Kidney glomerular epithelial cell (primary cell): ENCODE results near the gene JMJD1C.
"Not testable (repeated sequence)": the region's sequence is repeated elsewhere in the genome, so short reads cannot be mapped to it uniquely, and the experiment has no call there.

Experiments used
- DNase-seq: peaks from one replicate; lab custom pipeline; 2025; lab: John Stamatoyannopoulos, UW

Gene JMJD1C, protein sequence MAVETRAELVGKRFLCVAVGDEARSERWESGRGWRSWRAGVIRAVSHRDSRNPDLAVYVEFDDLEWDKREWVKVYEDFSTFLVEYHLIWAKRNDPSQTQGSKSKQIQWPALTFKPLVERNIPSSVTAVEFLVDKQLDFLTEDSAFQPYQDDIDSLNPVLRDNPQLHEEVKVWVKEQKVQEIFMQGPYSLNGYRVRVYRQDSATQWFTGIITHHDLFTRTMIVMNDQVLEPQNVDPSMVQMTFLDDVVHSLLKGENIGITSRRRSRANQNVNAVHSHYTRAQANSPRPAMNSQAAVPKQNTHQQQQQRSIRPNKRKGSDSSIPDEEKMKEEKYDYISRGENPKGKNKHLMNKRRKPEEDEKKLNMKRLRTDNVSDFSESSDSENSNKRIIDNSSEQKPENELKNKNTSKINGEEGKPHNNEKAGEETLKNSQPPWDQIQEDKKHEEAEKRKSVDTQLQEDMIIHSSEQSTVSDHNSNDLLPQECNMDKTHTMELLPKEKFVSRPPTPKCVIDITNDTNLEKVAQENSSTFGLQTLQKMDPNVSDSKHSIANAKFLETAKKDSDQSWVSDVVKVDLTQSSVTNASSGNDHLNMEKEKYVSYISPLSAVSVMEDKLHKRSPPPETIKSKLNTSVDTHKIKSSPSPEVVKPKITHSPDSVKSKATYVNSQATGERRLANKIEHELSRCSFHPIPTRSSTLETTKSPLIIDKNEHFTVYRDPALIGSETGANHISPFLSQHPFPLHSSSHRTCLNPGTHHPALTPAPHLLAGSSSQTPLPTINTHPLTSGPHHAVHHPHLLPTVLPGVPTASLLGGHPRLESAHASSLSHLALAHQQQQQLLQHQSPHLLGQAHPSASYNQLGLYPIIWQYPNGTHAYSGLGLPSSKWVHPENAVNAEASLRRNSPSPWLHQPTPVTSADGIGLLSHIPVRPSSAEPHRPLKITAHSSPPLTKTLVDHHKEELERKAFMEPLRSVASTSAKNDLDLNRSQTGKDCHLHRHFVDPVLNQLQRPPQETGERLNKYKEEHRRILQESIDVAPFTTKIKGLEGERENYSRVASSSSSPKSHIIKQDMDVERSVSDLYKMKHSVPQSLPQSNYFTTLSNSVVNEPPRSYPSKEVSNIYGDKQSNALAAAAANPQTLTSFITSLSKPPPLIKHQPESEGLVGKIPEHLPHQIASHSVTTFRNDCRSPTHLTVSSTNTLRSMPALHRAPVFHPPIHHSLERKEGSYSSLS (N-terminal part only)

DNA sequence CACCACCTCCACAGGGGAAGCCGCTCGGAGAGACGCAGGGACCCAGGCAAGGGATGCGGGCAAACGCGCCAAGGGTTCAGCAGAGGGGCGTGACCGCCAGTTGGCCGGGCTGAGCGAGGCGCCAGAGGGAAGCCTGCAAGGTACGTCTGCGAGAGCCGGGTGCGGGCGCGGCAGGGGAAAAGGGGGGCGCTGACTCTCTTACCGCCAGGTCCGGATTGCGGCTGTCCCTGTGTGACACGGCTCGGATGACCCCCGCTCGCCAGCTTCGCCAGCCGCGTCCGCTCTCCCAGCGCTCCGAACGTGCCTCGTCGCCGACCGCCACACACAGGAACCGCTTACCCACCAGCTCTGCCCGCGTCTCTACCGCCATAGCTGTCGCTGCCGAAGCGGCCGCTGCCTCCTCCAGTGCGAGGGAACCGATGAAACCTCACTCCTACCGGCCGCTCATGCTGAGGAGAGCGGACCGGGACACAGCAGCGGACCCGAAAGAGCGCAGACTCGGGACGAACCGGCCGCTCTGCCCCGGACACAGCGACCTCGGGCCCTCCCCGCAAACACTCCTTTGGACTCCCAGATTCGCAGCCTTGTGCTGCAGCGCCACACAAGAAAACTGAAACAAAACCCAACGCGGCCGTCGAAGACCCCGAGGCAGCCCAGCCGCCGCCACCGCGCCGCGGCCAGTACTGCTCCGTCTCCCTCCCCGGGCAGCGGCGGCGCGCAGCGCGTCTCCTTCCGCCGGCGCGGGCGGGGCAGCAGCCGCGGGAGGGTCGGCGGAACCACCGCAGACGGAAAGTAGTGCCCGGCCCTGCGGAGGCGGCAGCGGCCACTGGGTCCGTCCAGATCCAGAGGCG is at the start of gene JMJD1C:
Gene JMJD1C, minus strand, starts transcription at position 685 of the 851 bp plus-strand sequence. Its CDS starts 315 bp downstream, at position 370.
- DNase-seq = peak; percentile 60

DNA sequence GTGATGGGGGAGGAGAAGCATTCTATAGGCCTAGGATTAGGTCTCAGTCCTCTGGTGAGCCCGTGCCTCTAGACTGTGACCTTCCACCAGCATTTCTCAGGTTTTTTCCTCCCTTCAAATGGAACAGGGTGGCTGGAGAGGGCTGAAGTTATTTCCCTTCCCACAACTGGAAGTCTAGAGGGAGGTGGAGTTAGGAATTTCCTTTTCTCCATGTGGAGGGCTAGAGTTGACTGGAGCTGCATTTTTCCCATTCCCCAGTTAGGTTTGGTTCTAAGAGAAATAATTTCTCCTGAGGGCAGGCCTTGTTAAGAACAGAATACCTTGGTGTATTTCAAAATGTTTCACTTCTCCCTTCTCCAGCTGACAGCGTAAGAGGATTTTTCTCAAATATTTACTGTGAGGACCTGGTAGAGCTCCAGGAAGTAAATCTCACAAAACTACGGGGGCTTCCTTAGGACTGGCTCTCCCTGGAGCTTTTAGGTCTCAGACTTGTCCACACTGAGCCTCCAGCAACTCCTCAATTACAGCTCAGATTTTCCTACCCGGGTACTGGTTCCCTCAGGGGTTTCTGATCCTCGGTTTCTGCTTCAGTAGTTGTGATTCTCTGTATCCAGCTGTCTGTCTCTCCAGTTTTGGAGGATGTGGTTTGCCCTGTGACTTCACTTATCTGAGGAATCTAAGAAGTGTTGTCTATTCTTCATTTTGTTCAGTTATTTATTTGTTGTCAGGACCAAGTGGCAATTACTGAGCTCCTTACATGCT is 49.4 kb upstream of the JMJD1C start:
- no peak for DNase-seq

GRCh38 chr10:63506554-63506953 is 40.8 kb upstream of the JMJD1C start:
- DNase-seq = no peak

DNA sequence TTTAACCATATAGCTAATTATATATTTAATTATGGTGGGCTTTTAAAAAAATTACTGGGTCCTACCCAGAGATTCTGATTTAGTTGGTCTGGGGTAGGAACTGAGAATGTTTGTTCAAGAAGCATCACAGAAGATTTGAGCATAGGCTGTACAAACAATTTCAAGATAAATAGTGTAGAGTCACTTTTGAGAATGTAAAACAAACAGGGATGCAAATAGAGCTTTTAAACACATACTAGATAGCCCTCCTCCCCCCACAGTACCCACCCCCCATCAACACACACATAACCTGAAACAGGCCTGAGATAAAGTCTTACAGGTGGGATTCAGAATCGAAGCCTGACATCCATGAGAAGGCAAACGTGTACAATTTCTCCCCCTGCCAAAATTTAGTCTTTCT is 39.8 kb upstream of the JMJD1C start:
- no peak for DNase-seq

GRCh38 chr10:63504145-63504881 is 38.5 kb upstream of the JMJD1C start:
- no peak for DNase-seq

- no peak for DNase-seq
Observed at GRCh38 chr10:63503395-63503794, 37.6 kb upstream of the JMJD1C start.

GRCh38 chr10:63502832-63503231 is 37.1 kb upstream of the JMJD1C start:
- DNase-seq = no peak

- no peak for DNase-seq
Observed at GRCh38 chr10:63501954-63502353, 36.2 kb upstream of the JMJD1C start.

DNA sequence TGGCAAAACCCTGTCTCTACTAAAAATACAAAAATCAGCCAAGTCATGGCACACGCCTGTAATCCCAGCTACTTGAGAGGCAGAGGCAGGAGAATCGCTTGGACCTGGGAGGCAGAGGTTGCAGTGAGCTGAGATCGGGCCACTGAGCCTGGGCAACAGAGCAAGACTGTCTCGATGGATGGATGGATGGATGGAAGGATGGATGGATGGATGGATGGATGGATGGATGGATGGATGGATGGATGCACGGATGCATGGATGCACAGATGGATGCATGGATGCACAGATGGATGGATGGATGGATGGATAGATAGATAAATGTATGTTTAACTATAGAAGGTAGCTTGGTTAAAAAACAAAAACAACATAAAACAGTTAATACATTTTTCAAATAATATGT is 34.8 kb upstream of the JMJD1C start:
- DNase-seq = not testable (repeated sequence)

DNA sequence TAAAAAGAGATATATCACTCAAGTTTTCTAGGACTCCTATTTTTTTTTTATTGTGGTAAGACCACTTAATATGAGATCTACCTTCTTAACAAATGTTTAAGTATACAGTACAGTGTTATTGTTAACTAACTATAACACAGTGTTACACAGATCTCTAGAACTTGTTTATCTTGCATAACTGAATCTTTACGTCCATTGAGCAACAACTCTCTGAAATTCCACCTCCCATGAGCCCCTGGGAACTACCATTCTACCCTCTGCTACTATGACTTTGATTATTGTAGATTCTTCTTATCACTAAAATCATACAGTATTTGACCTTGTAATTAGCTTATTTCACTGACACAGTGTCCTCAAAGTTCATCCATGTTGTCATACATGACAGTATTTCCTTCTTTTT is 32.9 kb upstream of the JMJD1C start:
- DNase-seq = no peak

DNA sequence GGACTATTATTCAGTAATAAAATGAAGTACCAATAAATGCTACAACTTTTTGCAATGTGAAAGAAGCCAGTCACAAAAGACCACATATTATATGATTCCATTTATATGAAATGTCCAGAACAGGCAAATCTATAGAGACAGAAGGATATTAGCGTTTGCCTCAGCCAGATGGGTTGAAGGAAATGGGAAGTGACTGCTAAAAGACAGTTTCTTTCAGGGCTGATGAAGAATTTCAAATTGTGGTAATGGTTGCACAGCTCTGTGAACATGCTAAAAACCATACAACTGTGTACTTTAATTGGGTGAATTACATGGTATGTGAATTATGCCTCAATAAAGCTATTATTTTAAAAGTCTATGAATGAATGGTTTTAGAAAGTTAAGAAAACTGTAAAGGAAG is 31.5 kb upstream of the JMJD1C start:
- no peak for DNase-seq

GRCh38 chr10:63496561-63496960 is 30.8 kb upstream of the JMJD1C start:
- no peak for DNase-seq

GRCh38 chr10:63494951-63495350 is 29.2 kb upstream of the JMJD1C start:
- DNase-seq = no peak

DNA sequence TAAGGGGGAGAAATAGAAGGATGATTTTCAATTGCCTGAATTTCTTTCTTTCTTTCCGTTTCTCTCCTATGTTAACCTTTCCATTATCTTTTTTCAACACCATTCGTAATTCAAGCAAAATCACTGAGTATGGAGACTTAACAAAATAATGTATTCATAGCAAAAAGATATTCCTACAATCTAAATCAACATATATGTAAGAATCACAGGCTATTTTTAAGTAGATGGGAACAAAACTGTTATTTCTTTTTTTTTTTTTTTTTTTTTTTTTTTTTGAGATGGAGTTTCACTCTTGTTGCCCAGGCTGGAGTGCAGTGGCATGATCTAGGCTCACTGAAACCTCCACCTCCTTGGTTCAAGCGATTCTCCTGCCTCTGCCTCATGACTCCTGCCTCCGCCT is 27.2 kb upstream of the JMJD1C start:
- no peak for DNase-seq

- DNase-seq = not testable (repeated sequence)
Observed at GRCh38 chr10:63492317-63492690, 26.5 kb upstream of the JMJD1C start.

- no peak for DNase-seq
Observed at GRCh38 chr10:63491588-63492316, 26.0 kb upstream of the JMJD1C start.

DNA sequence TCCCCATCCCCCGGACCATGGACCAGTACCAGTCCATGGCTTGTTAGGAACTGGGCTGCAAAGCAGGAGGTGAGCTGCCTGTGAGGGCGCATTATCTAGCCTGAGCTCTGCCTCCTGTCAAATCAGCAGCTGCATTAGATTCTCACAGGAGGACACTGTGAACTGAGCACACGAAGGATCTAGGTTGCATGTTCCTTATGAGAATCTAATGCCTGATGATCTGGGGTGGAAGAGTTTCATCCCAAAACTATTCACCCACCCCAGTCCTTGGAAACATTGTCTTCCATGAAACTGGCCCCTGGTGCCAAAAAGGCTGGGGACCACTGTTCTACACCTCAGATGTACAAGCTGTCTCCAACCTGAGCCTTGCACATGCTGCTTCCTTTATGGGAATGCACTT is 24.1 kb upstream of the JMJD1C start:
- DNase-seq = no peak

- DNase-seq = no peak
Observed at GRCh38 chr10:63487990-63488389, 22.2 kb upstream of the JMJD1C start.

DNA sequence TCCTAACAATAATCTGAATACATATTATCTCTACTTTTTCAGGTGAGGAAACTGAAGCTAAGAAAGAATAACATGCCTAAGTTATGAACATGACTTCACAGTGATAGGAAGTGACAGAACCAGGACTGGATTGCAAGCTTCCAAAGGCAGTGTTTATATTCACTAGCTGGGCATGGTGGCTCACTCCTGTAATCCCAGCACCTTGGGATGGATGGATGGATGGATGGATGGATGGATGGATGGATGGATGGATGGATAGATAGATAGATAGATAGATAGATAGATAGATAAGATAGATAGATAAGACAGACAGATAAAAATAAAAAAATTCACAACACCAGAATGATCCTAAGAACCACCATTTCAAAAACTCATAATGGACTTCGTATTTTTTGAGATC is 18.2 kb upstream of the JMJD1C start:
- no peak for DNase-seq
